Measurements from ENCODE around the gene ZNF184.

DNA sequence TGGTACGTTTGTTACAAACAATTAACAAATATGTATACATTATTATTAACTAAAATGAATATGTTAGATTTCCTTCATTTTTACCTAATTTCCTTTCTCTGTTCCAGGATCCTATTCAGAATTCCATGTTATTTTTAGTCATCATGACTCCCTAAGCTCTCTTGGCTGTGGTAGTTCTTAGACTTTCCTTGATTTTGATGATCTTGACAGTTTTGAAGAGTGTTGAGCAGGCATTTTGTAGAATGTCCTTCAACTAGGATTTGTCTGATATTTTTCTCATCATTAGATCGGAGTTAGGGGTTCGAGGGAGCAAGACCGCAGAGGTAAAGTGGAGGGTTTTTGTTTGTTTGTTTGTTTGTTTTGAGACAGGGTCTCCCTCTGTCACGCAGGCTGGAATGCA lies 44.3 kb upstream of the ZNF184 start:
- TF ChIP-seq, protein P1, sequence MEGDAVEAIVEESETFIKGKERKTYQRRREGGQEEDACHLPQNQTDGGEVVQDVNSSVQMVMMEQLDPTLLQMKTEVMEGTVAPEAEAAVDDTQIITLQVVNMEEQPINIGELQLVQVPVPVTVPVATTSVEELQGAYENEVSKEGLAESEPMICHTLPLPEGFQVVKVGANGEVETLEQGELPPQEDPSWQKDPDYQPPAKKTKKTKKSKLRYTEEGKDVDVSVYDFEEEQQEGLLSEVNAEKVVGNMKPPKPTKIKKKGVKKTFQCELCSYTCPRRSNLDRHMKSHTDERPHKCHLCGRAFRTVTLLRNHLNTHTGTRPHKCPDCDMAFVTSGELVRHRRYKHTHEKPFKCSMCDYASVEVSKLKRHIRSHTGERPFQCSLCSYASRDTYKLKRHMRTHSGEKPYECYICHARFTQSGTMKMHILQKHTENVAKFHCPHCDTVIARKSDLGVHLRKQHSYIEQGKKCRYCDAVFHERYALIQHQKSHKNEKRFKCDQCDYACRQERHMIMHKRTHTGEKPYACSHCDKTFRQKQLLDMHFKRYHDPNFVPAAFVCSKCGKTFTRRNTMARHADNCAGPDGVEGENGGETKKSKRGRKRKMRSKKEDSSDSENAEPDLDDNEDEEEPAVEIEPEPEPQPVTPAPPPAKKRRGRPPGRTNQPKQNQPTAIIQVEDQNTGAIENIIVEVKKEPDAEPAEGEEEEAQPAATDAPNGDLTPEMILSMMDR (IDR thresholded peaks at IDR 0.05; ENCODE audit: low read length), result no peak
- no peak for TF ChIP-seq EZH2 (IDR thresholded peaks at IDR 0.05; ENCODE audit: borderline replicate concordance, low read length)

All from OCI-LY1 (cell line).